Prostate gland (tissue), 2 donors: Measurements from ENCODE around the gene HNRNPM. TPM values are rescaled to one million over a fixed set of nuclear protein-coding genes. Genes with fewer than 3 reads are reported as not detected.

Experiments used
- DNase-seq: peaks from one replicate; pipeline ENCODE4 v3.0.0-alpha.2; 2019; ENCODE audit warnings: low spot score
- H3K27ac ChIP-seq, 2 donors: fragments of 200-600 bp; sonication (generic); 2 replicates each; pipeline ENCODE4 v1.5.1; 2017 to 2019
- H3K27me3 ChIP-seq: fragments of 200-600 bp; sonication (generic); replicated peaks from 2 replicates; pipeline ENCODE4 v1.5.1; 2019; ENCODE audit not compliant: insufficient read depth
- H3K36me3 ChIP-seq, 2 donors: fragments of 200-600 bp; sonication (generic); 1 replicate in 1 of 2; 2 replicates in 1 of 2; pipeline versions ENCODE4 v1.5.1 to v1.8.1; 2017 to 2019
- H3K4me1 ChIP-seq: fragments of 200-600 bp; sonication (generic); replicated peaks from 2 replicates; pipeline ENCODE4 v1.5.1; 2019
- H3K4me3 ChIP-seq, 2 donors: fragments of 200-600 bp; sonication (generic); 2 replicates each; pipeline ENCODE4 v1.5.1; 2017 to 2019
- H3K9me3 ChIP-seq: fragments of 200-600 bp; sonication (generic); 2 replicates; pipeline ENCODE4 v1.5.1; 2017
- CTCF ChIP-seq, 4 experiments: fragments of 200-600 bp in 2 of 4; fragments of 450-650 bp in 2 of 4; sonication (generic) in 2 of 4; IDR thresholded peaks; 1 replicate in 3 of 4; 2 replicates in 1 of 4; pipeline ENCODE4 v1.5.1; 2016 to 2019; ENCODE audit warnings: antibody characterized with exemption in 4 of 4, mild to moderate bottlenecking in 2 of 4, moderate library complexity in 2 of 4
- POLR2A ChIP-seq: fragments of 450-650 bp; IDR thresholded peaks from one replicate; pipeline ENCODE4 v1.6.1; 2016; ENCODE audit warnings: antibody characterized with exemption, mild to moderate bottlenecking
- POLR2AphosphoS5 ChIP-seq: sonication (generic); formaldehyde crosslinking; IDR thresholded peaks from one replicate; pipeline ENCODE4 v1.6.1; 2017; ENCODE audit warnings: antibody characterized with exemption
- WGBS: methylation state at CpG from one replicate; pipeline ENCODE4 v1.1.5; 2018; 5-methylcytosine and 5-hydroxymethylcytosine counted together
- intact Hi-C: fragments of 100-400 bp; cut with DNase I; formaldehyde crosslinking; loops from one replicate; pipeline ENCODE4 v1.14.2; 2022
- total RNA-seq, 2 donors: library from RNA; depleted of rRNA; stranded (reverse); fragments of >200 nt; gene quantifications; one replicate each; pipeline ENCODE4 v1.1.0, GENCODE V29; 2016

HNRNPM gene
- total RNA-seq, 2 donors from 2014 or later, result 111 to 147 TPM

GRCh38 chr19:8459095-8459494, 14.3 kb downstream of the HNRNPM start:
- intact Hi-C loops, result no loop called here
- no peak for DNase-seq
- Histone ChIP-seq H3K9me3 (no peaks in the 10 kb centered on the region), H3K27me3 (no peaks in the 10 kb centered on the region), H3K4me1 (peaks cover 44% of the 10 kb centered on the region), H3K27ac (peak overlapping the region; percentile 25 to 32), H3K4me3 (no peak overlapping the region), H3K36me3 (peaks cover 0 to under 1% of the 10 kb centered on the region in 2 donors)
- TF ChIP-seq POLR2A (no peak), CTCF (IDR thresholded peaks at IDR 0.05) (no peak), POLR2AphosphoS5 (no peak)
- 55% methylated on average over 7 of the region's 7 CpGs for WGBS

GRCh38 chr19:8459520-8460270, 14.9 kb downstream of the HNRNPM start:
- H3K9me3 ChIP-seq, result no peaks in the 10 kb centered on the region
- TF ChIP-seq POLR2AphosphoS5 (no peak), CTCF (IDR thresholded peaks at IDR 0.05) (no peak), POLR2A (no peak)
- H3K4me3 ChIP-seq, result no peak overlapping the region
- H3K4me1 ChIP-seq, result peaks cover 38% of the 10 kb centered on the region
- intact Hi-C loops, result no loop called here
- H3K27me3 ChIP-seq, result no peaks in the 10 kb centered on the region
- 16% methylated on average over 6 of the region's 6 CpGs for WGBS
- DNase-seq, result no peak
- H3K27ac ChIP-seq, result peak overlapping the region; percentile 25 to 32
- H3K36me3 ChIP-seq, result peaks cover 0 to 6% of the 10 kb centered on the region in 2 donors

- 61% methylated on average over 7 of the region's 7 CpGs for WGBS
- no peak for DNase-seq
- Histone ChIP-seq H3K9me3 (no peaks in the 10 kb centered on the region), H3K4me3 (no peak overlapping the region), H3K4me1 (peaks cover 33% of the 10 kb centered on the region), H3K36me3 (peaks cover 4 to 13% of the 10 kb centered on the region in 2 donors), H3K27ac (peak overlapping the region; percentile 25 to 32), H3K27me3 (no peaks in the 10 kb centered on the region)
- intact Hi-C loops, result no loop called here
- no peak for TF ChIP-seq POLR2AphosphoS5
- TF ChIP-seq CTCF (IDR thresholded peaks at IDR 0.05), result no peak
- TF ChIP-seq POLR2A, result no peak
These were observed 15.9 kb downstream of the HNRNPM start for GRCh38 chr19:8460516-8461298.

GRCh38 chr19:8461376-8461775, 16.6 kb downstream of the HNRNPM start:
- H3K9me3 ChIP-seq, result no peaks in the 10 kb centered on the region
- H3K27ac ChIP-seq, result no peak overlapping the region
- intact Hi-C loops, result no loop called here
- peaks cover 4 to 13% of the 10 kb centered on the region in 2 donors for H3K36me3 ChIP-seq
- peaks cover 31% of the 10 kb centered on the region for H3K4me1 ChIP-seq
- DNase-seq, result no peak
- H3K4me3 ChIP-seq, result no peak overlapping the region
- TF ChIP-seq CTCF (IDR thresholded peaks at IDR 0.05) (no peak), POLR2A (no peak), POLR2AphosphoS5 (no peak)
- 73% methylated on average over 4 of the region's 4 CpGs for WGBS
- no peaks in the 10 kb centered on the region for H3K27me3 ChIP-seq
